DOHH2 (cell line): Measurements from ENCODE around the gene PARP1.

ENCODE experiments used
- EZH2phosphoT487 ChIP-seq: fragments of 200-600 bp; sonication (generic); IDR thresholded peaks from 2 replicates; pipeline ENCODE4 v1.6.1; 2017; ENCODE audit warnings: borderline replicate concordance, mild to moderate bottlenecking, antibody characterized with exemption, low read length, moderate library complexity, mixed read lengths
- TF ChIP-seq, protein P1 (sequence below): fragments of 200-600 bp; sonication (generic); IDR thresholded peaks from one replicate; pipeline ENCODE4 v1.5.1; 2014; ENCODE audit warnings: antibody characterized with exemption, mild to moderate bottlenecking, low read depth, low read length; ENCODE audit not compliant: poor library complexity, severe bottlenecking

DNA sequence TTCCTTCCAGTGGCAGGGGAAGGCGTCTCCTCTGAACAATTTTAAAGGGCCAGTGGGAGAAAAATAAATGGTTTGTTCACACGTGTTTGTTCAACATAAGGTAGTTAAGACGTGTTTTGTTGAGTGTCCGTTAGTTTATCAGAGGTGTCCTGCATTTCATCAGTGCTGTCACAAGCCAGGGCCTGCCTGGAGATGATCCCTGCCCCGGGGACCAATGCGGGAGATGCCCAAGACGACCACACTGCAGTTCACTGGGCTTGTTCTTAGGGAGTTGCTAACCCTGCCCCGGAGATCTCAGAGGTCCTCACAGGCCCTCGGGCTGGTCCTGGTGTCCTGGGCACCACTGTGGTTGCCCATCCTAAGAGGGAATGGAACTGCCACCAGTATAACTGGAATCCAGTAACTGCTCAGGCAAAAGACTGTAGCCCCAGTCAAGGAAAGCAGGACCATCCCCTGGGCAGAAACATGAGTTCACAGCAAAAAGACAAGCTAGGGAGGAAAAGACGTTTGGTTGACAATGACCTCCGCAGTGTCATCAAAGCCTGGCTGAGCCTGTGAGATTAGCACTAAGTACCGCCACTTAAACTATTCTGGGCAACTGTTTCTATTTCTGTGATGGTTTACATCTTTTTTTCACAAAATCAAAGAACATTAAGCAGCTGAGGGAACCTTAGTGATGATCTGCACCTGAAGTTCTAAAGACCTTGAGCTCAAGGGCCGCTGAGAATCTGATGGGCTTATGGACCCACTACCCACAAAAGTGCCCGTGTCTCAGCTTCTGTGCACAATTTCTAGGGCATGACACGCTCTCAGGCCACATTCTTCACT, 54.0 kb downstream of the PARP1 start:
- TF ChIP-seq, protein P1, sequence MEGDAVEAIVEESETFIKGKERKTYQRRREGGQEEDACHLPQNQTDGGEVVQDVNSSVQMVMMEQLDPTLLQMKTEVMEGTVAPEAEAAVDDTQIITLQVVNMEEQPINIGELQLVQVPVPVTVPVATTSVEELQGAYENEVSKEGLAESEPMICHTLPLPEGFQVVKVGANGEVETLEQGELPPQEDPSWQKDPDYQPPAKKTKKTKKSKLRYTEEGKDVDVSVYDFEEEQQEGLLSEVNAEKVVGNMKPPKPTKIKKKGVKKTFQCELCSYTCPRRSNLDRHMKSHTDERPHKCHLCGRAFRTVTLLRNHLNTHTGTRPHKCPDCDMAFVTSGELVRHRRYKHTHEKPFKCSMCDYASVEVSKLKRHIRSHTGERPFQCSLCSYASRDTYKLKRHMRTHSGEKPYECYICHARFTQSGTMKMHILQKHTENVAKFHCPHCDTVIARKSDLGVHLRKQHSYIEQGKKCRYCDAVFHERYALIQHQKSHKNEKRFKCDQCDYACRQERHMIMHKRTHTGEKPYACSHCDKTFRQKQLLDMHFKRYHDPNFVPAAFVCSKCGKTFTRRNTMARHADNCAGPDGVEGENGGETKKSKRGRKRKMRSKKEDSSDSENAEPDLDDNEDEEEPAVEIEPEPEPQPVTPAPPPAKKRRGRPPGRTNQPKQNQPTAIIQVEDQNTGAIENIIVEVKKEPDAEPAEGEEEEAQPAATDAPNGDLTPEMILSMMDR, result no peak
- TF ChIP-seq EZH2phosphoT487, result no peak
